Trophoblast cell (in vitro differentiated cells and primary cell): ENCODE data around the gene SPI1.

Experiments used
- DNase-seq, 2 donors: peaks; one replicate each; pipeline ENCODE4 v3.0.0-alpha.2; 2016
- H2AFZ ChIP-seq: 2 replicates; pipeline ENCODE4 v1.6.1; 2013; ENCODE audit warnings: low read length, moderate library complexity, mild to moderate bottlenecking; ENCODE audit not compliant: insufficient read depth, poor library complexity
- H2AK5ac ChIP-seq: 2 replicates; pipeline ENCODE4 v1.6.1; 2013; ENCODE audit warnings: mild to moderate bottlenecking, low read length
- H2BK120ac ChIP-seq: 2 replicates; pipeline ENCODE4 v1.6.1; 2013; ENCODE audit warnings: low read length, mild to moderate bottlenecking, moderate library complexity; ENCODE audit not compliant: insufficient read depth, poor library complexity
- H2BK12ac ChIP-seq: 2 replicates; pipeline ENCODE4 v1.6.1; 2013; ENCODE audit warnings: mild to moderate bottlenecking, low read length, moderate library complexity
- H2BK5ac ChIP-seq: 2 replicates; pipeline ENCODE4 v1.6.1; 2013; ENCODE audit warnings: low read length, low read depth, moderate library complexity, mild to moderate bottlenecking; ENCODE audit not compliant: poor library complexity
- H3K14ac ChIP-seq: 2 replicates; pipeline ENCODE4 v1.6.1; 2013; ENCODE audit warnings: mild to moderate bottlenecking, low read length
- H3K18ac ChIP-seq: 2 replicates; pipeline ENCODE4 v1.6.1; 2013; ENCODE audit warnings: mild to moderate bottlenecking, low read length
- H3K23ac ChIP-seq: 2 replicates; pipeline ENCODE4 v1.6.1; 2013; ENCODE audit warnings: low read length
- H3K27ac ChIP-seq: 2 replicates; pipeline ENCODE4 v1.5.1; 2013; ENCODE audit warnings: low read depth, mild to moderate bottlenecking, inconsistent platforms, low read length, moderate library complexity
- H3K27me3 ChIP-seq: 2 replicates; pipeline ENCODE4 v1.6.1; 2013; ENCODE audit warnings: inconsistent platforms, mild to moderate bottlenecking, low read length, moderate library complexity; ENCODE audit not compliant: insufficient read depth
- H3K36me3 ChIP-seq, 2 experiments: 1 replicate in 1 of 2; 2 replicates in 1 of 2; pipeline ENCODE4 v1.6.1; 2013; ENCODE audit warnings: low read length in 2 of 2, mild to moderate bottlenecking in 2 of 2, moderate library complexity in 1 of 2; ENCODE audit not compliant: insufficient read depth in 2 of 2, control insufficient read depth in 1 of 2
- H3K4ac ChIP-seq: 2 replicates; pipeline ENCODE4 v1.6.1; 2013; ENCODE audit warnings: low read depth, mild to moderate bottlenecking, low read length, moderate library complexity
- H3K4me1 ChIP-seq, 2 experiments: 1 replicate in 1 of 2; 2 replicates in 1 of 2; pipeline ENCODE4 v1.6.1; 2013; ENCODE audit warnings: low read length in 2 of 2, mild to moderate bottlenecking in 2 of 2, moderate library complexity in 1 of 2; ENCODE audit not compliant: insufficient read depth in 2 of 2, control insufficient read depth in 1 of 2
- H3K4me2 ChIP-seq: 2 replicates; pipeline ENCODE4 v1.6.1; 2013; ENCODE audit warnings: inconsistent platforms, mild to moderate bottlenecking, low read length, moderate library complexity
- H3K4me3 ChIP-seq: 2 replicates; pipeline ENCODE4 v1.5.1; 2013; ENCODE audit warnings: mild to moderate bottlenecking, low read depth, low read length, inconsistent platforms
- H3K79me1 ChIP-seq: one replicate; pipeline ENCODE4 v1.6.1; 2013; ENCODE audit warnings: low read length
- H3K79me2 ChIP-seq: 2 replicates; pipeline ENCODE4 v1.6.1; 2013; ENCODE audit warnings: low read length, mild to moderate bottlenecking; ENCODE audit not compliant: control insufficient read depth, insufficient read depth, poor library complexity
- H3K9ac ChIP-seq: 2 replicates; pipeline ENCODE4 v1.6.1; 2013; ENCODE audit warnings: mild to moderate bottlenecking, low read length
- H3K9me3 ChIP-seq: 2 replicates; pipeline ENCODE4 v1.6.1; 2013; ENCODE audit warnings: low read depth, mild to moderate bottlenecking, control low read depth, inconsistent platforms, low read length; ENCODE audit not compliant: insufficient read depth
- H4K12ac ChIP-seq: 2 replicates; pipeline ENCODE4 v1.6.1; 2013; ENCODE audit warnings: low read depth, mild to moderate bottlenecking, low read length, moderate library complexity
- H4K8ac ChIP-seq: 2 replicates; pipeline ENCODE4 v1.6.1; 2013; ENCODE audit warnings: low read depth, mild to moderate bottlenecking, low read length, moderate library complexity
- H4K91ac ChIP-seq: one replicate; pipeline ENCODE4 v1.6.1; 2013; ENCODE audit warnings: low read depth, mild to moderate bottlenecking, low read length, moderate library complexity
- WGBS: extraction: QIAGEN DNeasy Blood & Tissue Kit; methylation state at CpG from one replicate; pipeline ENCODE4 v1.1.7; 2013; ENCODE audit warnings: missing lambda C conversion rate; ENCODE audit not compliant: insufficient read length, insufficient coverage; ENCODE audit errors: extremely low coverage; 5-methylcytosine and 5-hydroxymethylcytosine counted together

Gene SPI1

GRCh38 chr11:47400768-47401279, 22.5 kb upstream of the SPI1 start:
- DNase-seq: no peak
- no peaks in the 10 kb centered on the region for H3K9me3 ChIP-seq
- no peaks in the 10 kb centered on the region for H3K36me3 ChIP-seq
- no peak overlapping the region for H3K4ac ChIP-seq
- no peaks in the 10 kb centered on the region for H3K27me3 ChIP-seq
- peaks cover 3% of the 10 kb centered on the region for H3K79me1 ChIP-seq
- H2AFZ ChIP-seq: no peak overlapping the region
- no peak overlapping the region for H2BK12ac ChIP-seq
- no peak overlapping the region for H3K9ac ChIP-seq
- H3K4me3 ChIP-seq: no peak overlapping the region
- no peak overlapping the region for H4K91ac ChIP-seq
- no peak overlapping the region for H3K23ac ChIP-seq
- no peak overlapping the region for H2AK5ac ChIP-seq
- H3K27ac ChIP-seq: no peak overlapping the region
- no peak overlapping the region for H2BK5ac ChIP-seq
- no peak overlapping the region for H3K18ac ChIP-seq
- H2BK120ac ChIP-seq: no peak overlapping the region
- H3K4me2 ChIP-seq: peak overlapping the region; percentile 69
- no CpG with 5 or more reads among the region's 8 CpGs for WGBS
- H4K12ac ChIP-seq: no peak overlapping the region
- no peak overlapping the region for H3K14ac ChIP-seq
- peaks cover 3% of the 10 kb centered on the region for H3K79me2 ChIP-seq
- H3K4me1 ChIP-seq: peaks cover 0 to 4% of the 10 kb centered on the region in 2 experiments
- H4K8ac ChIP-seq: no peak overlapping the region

- Histone ChIP-seq H3K4me3 (peak overlapping the region; percentile 64), H3K36me3 (no peaks in the 10 kb centered on the region), H2BK120ac (peak overlapping the region; percentile 71), H3K14ac (peak overlapping the region; percentile 89), H3K9me3 (no peaks in the 10 kb centered on the region), H3K79me2 (peaks cover 3% of the 10 kb centered on the region), H3K9ac (peak overlapping the region; percentile 63), H2AFZ (peak overlapping the region; percentile 84), H3K27me3 (no peaks in the 10 kb centered on the region), H3K4me1 (peaks cover 0 to 4% of the 10 kb centered on the region in 2 experiments), H3K27ac (no peak overlapping the region), H3K79me1 (peaks cover 3% of the 10 kb centered on the region), H3K4me2 (peak overlapping the region; percentile 79), H2BK12ac (no peak overlapping the region), H3K4ac (peak overlapping the region; percentile 40), H3K23ac (no peak overlapping the region), H2AK5ac (peak overlapping the region; percentile 41), H3K18ac (peak overlapping the region; percentile 54), H4K12ac (peak overlapping the region; percentile 88), H4K8ac (peak overlapping the region; percentile 95), H4K91ac (peak overlapping the region; percentile 84), H2BK5ac (no peak overlapping the region)
- no peak for DNase-seq
- WGBS: no CpG with 5 or more reads among the region's 47 CpGs
Measured at GRCh38 chr11:47399860-47400767, 21.8 kb upstream of the SPI1 start.

- H2BK5ac ChIP-seq: no peak overlapping the region
- no peak overlapping the region for H3K18ac ChIP-seq
- no peak overlapping the region for H3K27ac ChIP-seq
- DNase-seq: no peak
- H3K79me2 ChIP-seq: peaks cover 3% of the 10 kb centered on the region
- H3K14ac ChIP-seq: no peak overlapping the region
- H3K4me3 ChIP-seq: no peak overlapping the region
- no peak overlapping the region for H3K9ac ChIP-seq
- H3K23ac ChIP-seq: no peak overlapping the region
- peaks cover 3% of the 10 kb centered on the region for H3K79me1 ChIP-seq
- no peak overlapping the region for H4K8ac ChIP-seq
- H2AK5ac ChIP-seq: no peak overlapping the region
- H4K91ac ChIP-seq: no peak overlapping the region
- no peak overlapping the region for H3K4me2 ChIP-seq
- H3K4me1 ChIP-seq: peaks cover 0 to 4% of the 10 kb centered on the region in 2 experiments
- no peak overlapping the region for H4K12ac ChIP-seq
- H3K4ac ChIP-seq: no peak overlapping the region
- no peak overlapping the region for H2BK12ac ChIP-seq
- H2AFZ ChIP-seq: no peak overlapping the region
- WGBS: no CpG with 5 or more reads among the region's 1 CpG
- H3K27me3 ChIP-seq: no peaks in the 10 kb centered on the region
- H3K36me3 ChIP-seq: no peaks in the 10 kb centered on the region
- H2BK120ac ChIP-seq: no peak overlapping the region
- no peaks in the 10 kb centered on the region for H3K9me3 ChIP-seq
Measured at GRCh38 chr11:47398551-47398950, 20.2 kb upstream of the SPI1 start.

DNA sequence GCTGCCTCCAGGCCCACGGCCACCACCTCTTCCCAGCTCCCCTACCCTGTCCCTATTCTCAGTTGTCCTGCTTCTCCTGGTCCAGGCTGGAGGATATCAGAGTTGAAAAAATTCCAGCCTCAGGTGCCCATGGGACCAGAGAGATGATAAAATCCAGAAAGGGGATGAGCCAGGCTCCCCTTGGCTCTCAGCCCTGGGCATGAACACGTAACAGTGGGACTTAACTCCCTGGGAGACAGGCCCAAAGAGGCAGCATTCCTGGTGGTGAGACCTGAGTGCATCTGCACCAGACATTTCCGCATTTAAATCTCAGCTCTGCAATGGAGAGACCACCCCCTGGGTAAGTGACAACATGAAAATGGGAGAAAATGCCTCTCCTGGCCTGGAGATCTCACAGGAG, 19.7 kb upstream of the SPI1 start:
- Histone ChIP-seq H3K4me1 (peaks cover 0 to 4% of the 10 kb centered on the region in 2 experiments), H4K12ac (no peak overlapping the region), H3K14ac (no peak overlapping the region), H3K36me3 (no peaks in the 10 kb centered on the region), H2AK5ac (no peak overlapping the region), H3K23ac (no peak overlapping the region), H3K4me2 (no peak overlapping the region), H3K79me1 (peaks cover 3% of the 10 kb centered on the region), H3K27me3 (no peaks in the 10 kb centered on the region), H2AFZ (no peak overlapping the region), H3K18ac (no peak overlapping the region), H3K4me3 (no peak overlapping the region), H2BK120ac (no peak overlapping the region), H3K27ac (no peak overlapping the region), H4K91ac (no peak overlapping the region), H3K9me3 (no peaks in the 10 kb centered on the region), H2BK5ac (no peak overlapping the region), H2BK12ac (no peak overlapping the region), H3K9ac (no peak overlapping the region), H3K4ac (no peak overlapping the region), H3K79me2 (peaks cover 3% of the 10 kb centered on the region), H4K8ac (no peak overlapping the region)
- no CpG with 5 or more reads among the region's 3 CpGs for WGBS
- no peak for DNase-seq
